GM23338 (cell line): ENCODE data around the gene ZBTB34. TPM values are rescaled to one million over a fixed set of nuclear protein-coding genes. Genes with fewer than 3 reads are reported as not detected.

ENCODE experiments used
- ATAC-seq: fragments of 200-7000 bp; cut with Tn5 transposase; 3 replicates; pipeline ENCODE4 v1.9.1; 2020
- DNase-seq: peaks from one replicate; pipeline ENCODE4 v3.0.0-alpha.2; 2015; ENCODE audit warnings: low spot score
- H2AFZ ChIP-seq: fragments of 200-600 bp; sonication (generic); 2 replicates; pipeline ENCODE4 v1.8.0; 2016; ENCODE audit warnings: antibody characterized with exemption, mild to moderate bottlenecking, moderate library complexity
- H3F3A ChIP-seq: fragments of 200-600 bp; sonication (generic); replicated peaks from 2 replicates; pipeline ENCODE4 v1.8.0; 2017; ENCODE audit warnings: antibody characterized with exemption, mixed run types, low read depth
- H3K27ac ChIP-seq: fragments of 200-600 bp; sonication (generic); 2 replicates; pipeline ENCODE4 v1.6.1; 2016; ENCODE audit warnings: low read depth
- H3K27me3 ChIP-seq: fragments of 200-600 bp; sonication (generic); 2 replicates; pipeline ENCODE4 v1.8.0; 2016; ENCODE audit warnings: mild to moderate bottlenecking, mixed run types, moderate library complexity; ENCODE audit not compliant: insufficient read depth
- H3K36me3 ChIP-seq: fragments of 200-600 bp; sonication (generic); 2 replicates; pipeline ENCODE4 v1.8.0; 2016; ENCODE audit warnings: mild to moderate bottlenecking; ENCODE audit not compliant: insufficient read depth
- H3K4me1 ChIP-seq: fragments of 200-600 bp; sonication (generic); 2 replicates; pipeline ENCODE4 v1.8.0; 2016; ENCODE audit warnings: mild to moderate bottlenecking, moderate library complexity; ENCODE audit not compliant: insufficient read depth
- H3K4me2 ChIP-seq: fragments of 200-600 bp; sonication (generic); 2 replicates; pipeline ENCODE4 v1.7.1; 2017; ENCODE audit warnings: mixed run types
- H3K4me3 ChIP-seq: fragments of 200-600 bp; sonication (generic); 2 replicates; pipeline ENCODE4 v1.6.1; 2016; ENCODE audit warnings: mixed run types
- H3K79me2 ChIP-seq: fragments of 200-600 bp; sonication (generic); replicated peaks from 2 replicates; pipeline ENCODE4 v1.8.0; 2017; ENCODE audit warnings: mild to moderate bottlenecking; ENCODE audit not compliant: insufficient read depth
- H3K9me2 ChIP-seq: fragments of 200-600 bp; sonication (generic); 2 replicates; pipeline ENCODE4 v1.8.0; 2017; ENCODE audit not compliant: insufficient read depth
- H4K20me1 ChIP-seq: fragments of 200-600 bp; sonication (generic); replicated peaks from 2 replicates; pipeline ENCODE4 v1.8.0; 2017; ENCODE audit warnings: mild to moderate bottlenecking; ENCODE audit not compliant: insufficient read depth
- H3K27ac Mint-ChIP-seq: 2 replicates; pipeline ENCODE4 v1.8.0; 2020; ENCODE audit warnings: inconsistent platforms, mild to moderate bottlenecking, moderate library complexity, mixed read lengths
- H3K27me3 Mint-ChIP-seq: 3 replicates; pipeline ENCODE4 v1.8.0; 2022; ENCODE audit warnings: low read depth, mild to moderate bottlenecking, moderate library complexity, mixed read lengths, inconsistent platforms; ENCODE audit not compliant: insufficient read depth, poor library complexity
- H3K36me3 Mint-ChIP-seq: 3 replicates; pipeline ENCODE4 v1.8.0; 2021; ENCODE audit warnings: low read depth, mild to moderate bottlenecking, inconsistent platforms, moderate library complexity, mixed read lengths
- H3K4me1 Mint-ChIP-seq: 3 replicates; pipeline ENCODE4 v1.8.0; 2020; ENCODE audit warnings: mild to moderate bottlenecking, inconsistent platforms, mixed read lengths
- H3K4me3 Mint-ChIP-seq: 3 replicates; pipeline ENCODE4 v1.8.0; 2021; ENCODE audit warnings: moderate library complexity, mild to moderate bottlenecking, inconsistent platforms, mixed read lengths
- H3K9me3 Mint-ChIP-seq: 3 replicates; pipeline ENCODE4 v1.8.0; 2020; ENCODE audit warnings: moderate library complexity, mild to moderate bottlenecking, inconsistent platforms, mixed read lengths
- CREB1 ChIP-seq: fragments of 250-450 bp; sonication (Bioruptor Pico); IDR thresholded peaks from 2 replicates; pipeline ENCODE4 v1.5.0; 2020; ENCODE audit warnings: low read depth, mild to moderate bottlenecking, moderate library complexity
- JUNB ChIP-seq: IDR thresholded peaks from one replicate; pipeline ENCODE4 v1.6.1; 2016; ENCODE audit warnings: antibody characterized with exemption; ENCODE audit not compliant: unreplicated experiment
- NANOG ChIP-seq: IDR thresholded peaks from 2 replicates; pipeline ENCODE4 v1.6.1; 2016; ENCODE audit warnings: antibody characterized with exemption, borderline replicate concordance
- ZNF114 ChIP-seq: fragments of 250-450 bp; sonication (Bioruptor Pico); IDR thresholded peaks from 2 replicates; pipeline ENCODE4 v1.5.0; 2020; ENCODE audit warnings: mild to moderate bottlenecking, moderate library complexity
- polyA plus RNA-seq: library from polyadenylated mRNA; unstranded; fragments of >200 nt; fragmentation: Nextera tagmentation; extraction: Ambion mirVana; gene quantifications from 2 replicates; pipeline ENCODE4 v1.2.1, GENCODE V29; 2016
- total RNA-seq: library from RNA; depleted of rRNA; stranded (reverse); fragments of >200 nt; shearing (Covaris generic); gene quantifications from 2 replicates; pipeline ENCODE4 v1.2.3, GENCODE V29; 2014
- TF ChIP-seq, protein P1 (sequence below): fragments of 250-450 bp; sonication (Bioruptor Pico); IDR thresholded peaks from 2 replicates; pipeline ENCODE4 v1.5.0; 2020; ENCODE audit warnings: mild to moderate bottlenecking, moderate library complexity
- TF ChIP-seq, protein P2 (sequence below), 2 experiments: fragments of 200-600 bp in 1 of 2; sonication (generic) in 1 of 2; conservative IDR thresholded peaks; 2 replicates each; pipeline versions ENCODE4 v1.5.1 to v1.6.1; 2016 to 2017; ENCODE audit warnings: antibody characterized with exemption in 2 of 2, low read depth in 2 of 2, mild to moderate bottlenecking in 2 of 2, moderate library complexity in 1 of 2
- TF ChIP-seq, protein P3 (sequence below): IDR thresholded peaks from 2 replicates; pipeline ENCODE4 v1.6.1; 2016; ENCODE audit warnings: antibody characterized with exemption

Gene ZBTB34
- total and polyA plus RNA-seq, 2 experiments from 2014 or later: 6.4 to 21.9 TPM

DNA sequence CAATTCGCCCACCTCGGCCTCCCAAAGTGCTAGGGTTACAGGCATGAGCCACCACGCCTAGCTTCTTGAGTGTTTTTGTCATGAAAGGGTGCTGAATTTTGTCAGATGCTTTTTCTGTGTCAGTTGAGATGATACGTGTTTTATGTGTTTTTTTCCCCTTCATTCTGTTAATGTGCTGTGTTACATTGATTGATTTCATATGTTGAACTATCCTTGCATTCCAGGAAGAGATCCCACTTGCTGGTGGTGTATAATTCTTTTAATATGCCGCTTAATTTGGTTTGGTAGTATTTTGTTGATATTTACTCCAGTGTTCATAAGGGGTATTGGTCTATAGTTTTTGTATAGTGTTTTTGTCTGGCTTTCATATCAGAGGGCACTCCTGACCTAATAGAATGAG lies 42.0 kb upstream of the ZBTB34 start (continued):
- TF ChIP-seq, protein P1, sequence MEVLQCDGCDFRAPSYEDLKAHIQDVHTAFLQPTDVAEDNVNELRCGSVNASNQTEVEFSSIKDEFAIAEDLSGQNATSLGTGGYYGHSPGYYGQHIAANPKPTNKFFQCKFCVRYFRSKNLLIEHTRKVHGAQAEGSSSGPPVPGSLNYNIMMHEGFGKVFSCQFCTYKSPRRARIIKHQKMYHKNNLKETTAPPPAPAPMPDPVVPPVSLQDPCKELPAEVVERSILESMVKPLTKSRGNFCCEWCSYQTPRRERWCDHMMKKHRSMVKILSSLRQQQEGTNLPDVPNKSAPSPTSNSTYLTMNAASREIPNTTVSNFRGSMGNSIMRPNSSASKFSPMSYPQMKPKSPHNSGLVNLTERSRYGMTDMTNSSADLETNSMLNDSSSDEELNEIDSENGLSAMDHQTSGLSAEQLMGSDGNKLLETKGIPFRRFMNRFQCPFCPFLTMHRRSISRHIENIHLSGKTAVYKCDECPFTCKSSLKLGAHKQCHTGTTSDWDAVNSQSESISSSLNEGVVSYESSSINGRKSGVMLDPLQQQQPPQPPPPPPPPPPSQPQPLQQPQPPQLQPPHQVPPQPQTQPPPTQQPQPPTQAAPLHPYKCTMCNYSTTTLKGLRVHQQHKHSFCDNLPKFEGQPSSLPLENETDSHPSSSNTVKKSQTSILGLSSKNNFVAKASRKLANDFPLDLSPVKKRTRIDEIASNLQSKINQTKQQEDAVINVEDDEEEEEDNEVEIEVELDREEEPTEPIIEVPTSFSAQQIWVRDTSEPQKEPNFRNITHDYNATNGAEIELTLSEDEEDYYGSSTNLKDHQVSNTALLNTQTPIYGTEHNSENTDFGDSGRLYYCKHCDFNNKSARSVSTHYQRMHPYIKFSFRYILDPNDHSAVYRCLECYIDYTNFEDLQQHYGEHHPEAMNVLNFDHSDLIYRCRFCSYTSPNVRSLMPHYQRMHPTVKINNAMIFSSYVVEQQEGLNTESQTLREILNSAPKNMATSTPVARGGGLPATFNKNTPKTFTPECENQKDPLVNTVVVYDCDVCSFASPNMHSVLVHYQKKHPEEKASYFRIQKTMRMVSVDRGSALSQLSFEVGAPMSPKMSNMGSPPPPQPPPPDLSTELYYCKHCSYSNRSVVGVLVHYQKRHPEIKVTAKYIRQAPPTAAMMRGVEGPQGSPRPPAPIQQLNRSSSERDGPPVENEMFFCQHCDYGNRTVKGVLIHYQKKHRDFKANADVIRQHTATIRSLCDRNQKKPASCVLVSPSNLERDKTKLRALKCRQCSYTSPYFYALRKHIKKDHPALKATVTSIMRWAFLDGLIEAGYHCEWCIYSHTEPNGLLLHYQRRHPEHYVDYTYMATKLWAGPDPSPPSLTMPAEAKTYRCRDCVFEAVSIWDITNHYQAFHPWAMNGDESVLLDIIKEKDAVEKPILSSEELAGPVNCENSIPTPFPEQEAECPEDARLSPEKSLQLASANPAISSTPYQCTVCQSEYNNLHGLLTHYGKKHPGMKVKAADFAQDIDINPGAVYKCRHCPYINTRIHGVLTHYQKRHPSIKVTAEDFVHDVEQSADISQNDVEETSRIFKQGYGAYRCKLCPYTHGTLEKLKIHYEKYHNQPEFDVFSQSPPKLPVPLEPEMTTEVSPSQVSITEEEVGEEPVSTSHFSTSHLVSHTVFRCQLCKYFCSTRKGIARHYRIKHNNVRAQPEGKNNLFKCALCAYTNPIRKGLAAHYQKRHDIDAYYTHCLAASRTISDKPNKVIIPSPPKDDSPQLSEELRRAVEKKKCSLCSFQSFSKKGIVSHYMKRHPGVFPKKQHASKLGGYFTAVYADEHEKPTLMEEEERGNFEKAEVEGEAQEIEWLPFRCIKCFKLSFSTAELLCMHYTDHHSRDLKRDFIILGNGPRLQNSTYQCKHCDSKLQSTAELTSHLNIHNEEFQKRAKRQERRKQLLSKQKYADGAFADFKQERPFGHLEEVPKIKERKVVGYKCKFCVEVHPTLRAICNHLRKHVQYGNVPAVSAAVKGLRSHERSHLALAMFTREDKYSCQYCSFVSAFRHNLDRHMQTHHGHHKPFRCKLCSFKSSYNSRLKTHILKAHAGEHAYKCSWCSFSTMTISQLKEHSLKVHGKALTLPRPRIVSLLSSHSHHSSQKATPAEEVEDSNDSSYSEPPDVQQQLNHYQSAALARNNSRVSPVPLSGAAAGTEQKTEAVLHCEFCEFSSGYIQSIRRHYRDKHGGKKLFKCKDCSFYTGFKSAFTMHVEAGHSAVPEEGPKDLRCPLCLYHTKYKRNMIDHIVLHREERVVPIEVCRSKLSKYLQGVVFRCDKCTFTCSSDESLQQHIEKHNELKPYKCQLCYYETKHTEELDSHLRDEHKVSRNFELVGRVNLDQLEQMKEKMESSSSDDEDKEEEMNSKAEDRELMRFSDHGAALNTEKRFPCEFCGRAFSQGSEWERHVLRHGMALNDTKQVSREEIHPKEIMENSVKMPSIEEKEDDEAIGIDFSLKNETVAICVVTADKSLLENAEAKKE (CRISPR knock-in tag): no peak
- TF ChIP-seq, protein P2, sequence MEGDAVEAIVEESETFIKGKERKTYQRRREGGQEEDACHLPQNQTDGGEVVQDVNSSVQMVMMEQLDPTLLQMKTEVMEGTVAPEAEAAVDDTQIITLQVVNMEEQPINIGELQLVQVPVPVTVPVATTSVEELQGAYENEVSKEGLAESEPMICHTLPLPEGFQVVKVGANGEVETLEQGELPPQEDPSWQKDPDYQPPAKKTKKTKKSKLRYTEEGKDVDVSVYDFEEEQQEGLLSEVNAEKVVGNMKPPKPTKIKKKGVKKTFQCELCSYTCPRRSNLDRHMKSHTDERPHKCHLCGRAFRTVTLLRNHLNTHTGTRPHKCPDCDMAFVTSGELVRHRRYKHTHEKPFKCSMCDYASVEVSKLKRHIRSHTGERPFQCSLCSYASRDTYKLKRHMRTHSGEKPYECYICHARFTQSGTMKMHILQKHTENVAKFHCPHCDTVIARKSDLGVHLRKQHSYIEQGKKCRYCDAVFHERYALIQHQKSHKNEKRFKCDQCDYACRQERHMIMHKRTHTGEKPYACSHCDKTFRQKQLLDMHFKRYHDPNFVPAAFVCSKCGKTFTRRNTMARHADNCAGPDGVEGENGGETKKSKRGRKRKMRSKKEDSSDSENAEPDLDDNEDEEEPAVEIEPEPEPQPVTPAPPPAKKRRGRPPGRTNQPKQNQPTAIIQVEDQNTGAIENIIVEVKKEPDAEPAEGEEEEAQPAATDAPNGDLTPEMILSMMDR (conservative IDR thresholded peaks at IDR 0.05; ENCODE audit: low read depth in 2 of 2): no peak
- no peak for TF ChIP-seq CREB1 (CRISPR knock-in tag)

DNA sequence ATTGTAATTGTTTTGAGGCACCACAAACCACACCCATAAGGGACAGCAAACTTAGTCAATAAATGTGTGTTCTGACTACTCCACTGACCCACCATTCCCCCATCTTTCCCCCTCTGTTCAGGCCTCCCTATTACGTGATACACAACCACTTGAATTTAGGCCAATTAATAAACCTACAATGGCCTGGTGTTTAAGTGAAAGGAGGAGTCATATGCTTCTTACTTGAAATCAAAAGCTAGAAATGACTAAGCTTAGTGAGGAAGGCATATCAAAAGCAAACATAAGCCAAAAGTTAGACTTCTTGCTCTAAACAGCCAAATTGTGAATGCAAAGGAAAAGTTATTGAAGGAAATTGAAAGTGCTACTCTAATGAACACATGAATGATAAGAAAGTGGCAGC lies 41.0 kb upstream of the ZBTB34 start:
- H3K4me1 Mint-ChIP-seq: no peaks in the 10 kb centered on the region
- no peak overlapping the region for H3K27ac ChIP-seq
- no peaks in the 10 kb centered on the region for H3F3A ChIP-seq
- H3K9me2 ChIP-seq: no peaks in the 10 kb centered on the region; the same call in 1 of the 2 replicates
- H3K4me1 ChIP-seq: no peaks in the 10 kb centered on the region
- peaks cover 63% of the 10 kb centered on the region for H3K36me3 Mint-ChIP-seq
- no peak overlapping the region for H2AFZ ChIP-seq
- H3K36me3 ChIP-seq: peaks cover 4% of the 10 kb centered on the region; the same call in 1 of the 2 replicates
- peaks cover 2% of the 10 kb centered on the region for H3K27me3 Mint-ChIP-seq
- H3K4me3 ChIP-seq: no peak overlapping the region
- peaks cover 64% of the 10 kb centered on the region for H3K79me2 ChIP-seq
- H3K27ac Mint-ChIP-seq: no peak overlapping the region
- peaks cover 1% of the 10 kb centered on the region for H4K20me1 ChIP-seq
- no peaks in the 10 kb centered on the region for H3K27me3 ChIP-seq
- ATAC-seq: no peak
- H3K4me2 ChIP-seq: no peak overlapping the region
- no peak for DNase-seq
- H3K9me3 Mint-ChIP-seq: peaks cover 30% of the 10 kb centered on the region
- no peak overlapping the region for H3K4me3 Mint-ChIP-seq
- TF ChIP-seq JUNB (no peak), NANOG (no peak), ZNF114 (CRISPR knock-in tag) (no peak)
- TF ChIP-seq, protein P1 (CRISPR knock-in tag): no peak
- TF ChIP-seq, protein P3, sequence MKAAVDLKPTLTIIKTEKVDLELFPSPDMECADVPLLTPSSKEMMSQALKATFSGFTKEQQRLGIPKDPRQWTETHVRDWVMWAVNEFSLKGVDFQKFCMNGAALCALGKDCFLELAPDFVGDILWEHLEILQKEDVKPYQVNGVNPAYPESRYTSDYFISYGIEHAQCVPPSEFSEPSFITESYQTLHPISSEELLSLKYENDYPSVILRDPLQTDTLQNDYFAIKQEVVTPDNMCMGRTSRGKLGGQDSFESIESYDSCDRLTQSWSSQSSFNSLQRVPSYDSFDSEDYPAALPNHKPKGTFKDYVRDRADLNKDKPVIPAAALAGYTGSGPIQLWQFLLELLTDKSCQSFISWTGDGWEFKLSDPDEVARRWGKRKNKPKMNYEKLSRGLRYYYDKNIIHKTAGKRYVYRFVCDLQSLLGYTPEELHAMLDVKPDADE: no peak
